ENCODE results near the gene FRMD3.

The FRMD3 gene

DNA sequence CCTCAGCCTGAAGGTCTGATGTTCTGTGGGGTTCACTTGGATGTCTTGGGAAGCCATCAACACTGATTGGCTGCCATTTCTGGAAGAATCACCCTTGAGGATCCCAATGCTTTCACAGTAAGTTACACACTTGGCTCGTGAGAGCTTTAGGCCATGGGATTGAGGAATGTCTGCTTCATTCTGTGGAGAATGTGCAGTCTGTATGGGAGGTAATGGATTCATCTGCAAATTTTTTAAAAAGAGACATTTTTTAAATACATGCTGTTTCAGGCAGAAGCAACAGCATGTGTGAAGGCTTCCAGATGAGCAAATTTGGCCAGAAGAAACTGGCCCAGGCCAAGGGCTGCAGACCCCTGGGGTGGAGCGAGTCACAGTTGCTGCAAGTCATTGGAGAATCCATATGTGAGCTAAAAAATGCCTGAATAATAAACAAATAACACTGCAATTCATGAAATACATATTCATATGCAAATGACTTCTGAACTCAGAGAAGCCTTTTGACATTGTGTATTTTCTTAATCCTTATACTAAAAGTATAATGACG is 328.9 kb downstream of the FRMD3 start:
- TF ChIP-seq, protein P1, sequence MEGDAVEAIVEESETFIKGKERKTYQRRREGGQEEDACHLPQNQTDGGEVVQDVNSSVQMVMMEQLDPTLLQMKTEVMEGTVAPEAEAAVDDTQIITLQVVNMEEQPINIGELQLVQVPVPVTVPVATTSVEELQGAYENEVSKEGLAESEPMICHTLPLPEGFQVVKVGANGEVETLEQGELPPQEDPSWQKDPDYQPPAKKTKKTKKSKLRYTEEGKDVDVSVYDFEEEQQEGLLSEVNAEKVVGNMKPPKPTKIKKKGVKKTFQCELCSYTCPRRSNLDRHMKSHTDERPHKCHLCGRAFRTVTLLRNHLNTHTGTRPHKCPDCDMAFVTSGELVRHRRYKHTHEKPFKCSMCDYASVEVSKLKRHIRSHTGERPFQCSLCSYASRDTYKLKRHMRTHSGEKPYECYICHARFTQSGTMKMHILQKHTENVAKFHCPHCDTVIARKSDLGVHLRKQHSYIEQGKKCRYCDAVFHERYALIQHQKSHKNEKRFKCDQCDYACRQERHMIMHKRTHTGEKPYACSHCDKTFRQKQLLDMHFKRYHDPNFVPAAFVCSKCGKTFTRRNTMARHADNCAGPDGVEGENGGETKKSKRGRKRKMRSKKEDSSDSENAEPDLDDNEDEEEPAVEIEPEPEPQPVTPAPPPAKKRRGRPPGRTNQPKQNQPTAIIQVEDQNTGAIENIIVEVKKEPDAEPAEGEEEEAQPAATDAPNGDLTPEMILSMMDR (IDR thresholded peaks at IDR 0.05; ENCODE audit: borderline replicate concordance, control extremely low read depth, extremely low read depth, insufficient read depth, missing control alignments), result no peak
- DNase-seq (ENCODE audit: low spot score), result no peak

DNA sequence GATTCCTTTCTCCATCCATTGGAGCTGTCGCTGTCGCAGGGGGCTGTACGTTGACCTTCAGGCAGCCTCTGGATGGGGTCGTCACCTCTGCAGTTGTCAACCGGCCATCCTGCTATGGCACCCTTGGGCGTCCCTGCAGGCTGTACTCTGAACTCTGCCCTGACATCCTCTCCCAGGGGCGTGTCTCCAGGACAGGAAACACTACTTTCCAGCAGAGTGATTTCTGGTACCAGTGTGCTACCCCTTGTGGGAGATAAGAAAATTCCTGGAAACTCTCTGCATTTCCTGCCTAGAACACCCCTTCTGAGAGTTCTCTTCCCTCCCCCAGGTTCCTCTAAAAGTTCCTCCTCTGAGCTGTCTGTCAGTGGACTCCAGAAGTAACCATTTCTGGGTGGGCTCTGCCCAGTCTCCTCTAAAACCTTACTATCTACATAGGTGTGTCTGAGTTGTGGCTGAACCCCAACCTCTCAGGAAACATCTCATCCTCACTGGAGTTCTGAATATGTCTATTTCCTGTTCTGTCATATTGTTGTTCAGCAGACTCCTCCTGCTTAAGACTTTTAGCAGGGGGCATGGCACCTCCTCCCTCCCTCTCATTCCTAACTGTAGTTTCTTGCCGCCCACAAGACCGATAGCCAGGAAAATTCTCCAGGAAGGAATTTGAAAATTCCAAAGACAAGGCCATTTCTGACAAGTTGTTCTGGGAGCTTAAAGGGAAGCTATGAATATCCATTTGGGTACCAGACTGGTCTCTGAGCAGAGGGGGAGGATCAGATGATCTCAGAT is 329.9 kb downstream of the FRMD3 start:
- DNase-seq (ENCODE audit: low spot score), result no peak
- in situ Hi-C loops (cut with MboI; ENCODE audit: low sequenced_read_pairs, unreplicated experiment), result no loop called here
- TF ChIP-seq, protein P1 (IDR thresholded peaks at IDR 0.05; ENCODE audit: borderline replicate concordance, control extremely low read depth, extremely low read depth, insufficient read depth, missing control alignments), result no peak

More for the DNA sequence above, 328.9 kb downstream of the FRMD3 start:
- in situ Hi-C loops (cut with MboI; ENCODE audit: low sequenced_read_pairs, unreplicated experiment), result no loop called here

DNA sequence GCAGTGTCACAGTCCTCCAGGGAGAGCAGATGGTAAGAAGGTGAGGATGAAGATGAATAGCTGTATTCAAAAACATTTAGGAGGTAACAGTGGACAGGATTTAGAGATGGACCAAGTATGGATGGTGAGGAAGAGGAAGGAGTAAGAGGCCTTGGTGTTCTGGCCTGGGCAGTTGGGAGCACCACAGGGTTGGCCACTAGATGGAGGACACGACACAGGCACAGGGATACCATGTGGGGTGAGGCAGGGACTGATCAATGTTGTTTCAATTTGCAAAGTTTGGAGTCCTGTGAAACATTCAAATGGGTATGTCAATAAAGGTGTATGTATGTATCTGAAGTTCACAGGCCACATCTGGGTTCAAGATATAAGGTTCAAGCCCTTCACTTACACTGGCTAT is 334.2 kb downstream of the FRMD3 start:
- no peak for DNase-seq (ENCODE audit: low spot score)
- TF ChIP-seq, protein P1 (IDR thresholded peaks at IDR 0.05; ENCODE audit: borderline replicate concordance, control extremely low read depth, extremely low read depth, insufficient read depth, missing control alignments), result no peak
- in situ Hi-C loops (cut with MboI; ENCODE audit: low sequenced_read_pairs, unreplicated experiment), result no loop called here

DNA sequence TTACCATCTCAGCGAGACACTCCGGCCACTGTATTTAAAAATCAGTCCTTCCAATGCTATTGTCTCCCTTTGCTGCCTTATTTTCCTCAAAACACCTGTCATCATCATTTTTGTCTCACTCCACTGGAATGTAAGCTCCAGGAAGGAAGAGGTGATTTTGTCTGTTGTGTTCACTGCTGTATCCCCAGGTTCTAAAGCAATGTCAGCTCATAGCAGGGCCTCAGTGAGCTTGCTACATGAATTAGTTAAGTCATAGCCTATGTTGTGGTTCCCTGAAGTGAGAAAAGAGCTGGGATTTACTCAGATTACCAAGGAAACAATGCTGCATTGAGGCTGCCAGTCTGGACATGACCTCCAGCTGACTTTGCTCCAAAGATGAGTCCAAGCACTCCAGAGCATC is 337.7 kb downstream of the FRMD3 start:
- DNase-seq (ENCODE audit: low spot score), result no peak
- TF ChIP-seq, protein P1 (IDR thresholded peaks at IDR 0.05; ENCODE audit: borderline replicate concordance, control extremely low read depth, extremely low read depth, insufficient read depth, missing control alignments), result no peak
- in situ Hi-C loops (cut with MboI; ENCODE audit: low sequenced_read_pairs, unreplicated experiment), result no loop called here

DNA sequence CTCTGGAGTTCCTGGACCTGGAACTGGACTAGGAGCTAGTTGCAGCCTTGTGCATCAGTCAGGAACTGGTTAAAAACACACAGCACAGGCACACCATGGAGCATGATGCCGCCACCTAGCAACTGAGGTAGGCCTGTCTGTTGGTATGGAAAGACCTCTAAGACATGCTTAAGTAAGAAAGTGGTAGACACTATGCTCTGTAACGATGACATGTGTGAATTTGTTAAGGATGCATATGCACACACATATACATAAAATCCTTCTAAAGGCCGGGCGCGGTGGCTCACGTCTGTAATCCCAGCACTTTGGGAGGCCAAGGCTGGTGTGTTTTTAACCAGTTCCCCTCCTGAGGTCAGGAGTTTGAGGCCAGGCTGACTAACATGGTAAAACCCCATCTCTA is 338.4 kb downstream of the FRMD3 start:
- no peak for DNase-seq (ENCODE audit: low spot score)
- TF ChIP-seq, protein P1 (IDR thresholded peaks at IDR 0.05; ENCODE audit: borderline replicate concordance, control extremely low read depth, extremely low read depth, insufficient read depth, missing control alignments), result no peak
- in situ Hi-C loops (cut with MboI; ENCODE audit: low sequenced_read_pairs, unreplicated experiment), result no loop called here

DNA sequence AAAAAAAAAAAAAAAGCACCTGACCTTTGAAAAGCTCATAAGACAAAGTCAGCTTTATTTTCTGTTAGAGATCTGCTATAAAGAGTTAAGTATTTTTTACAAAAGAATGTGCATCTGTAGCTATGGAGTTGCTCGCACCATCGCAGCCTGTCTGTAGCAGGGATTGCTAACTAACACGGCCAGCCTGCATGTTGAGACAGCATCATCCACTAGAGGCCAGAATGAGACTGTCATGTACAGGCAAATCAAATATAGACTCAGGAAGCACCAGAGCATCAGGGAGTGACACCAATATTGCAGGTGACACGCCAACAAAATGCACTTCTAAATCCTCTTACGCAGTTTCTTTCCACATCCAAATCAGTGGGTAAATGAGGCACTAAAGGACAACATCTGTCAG is 339.0 kb downstream of the FRMD3 start:
- TF ChIP-seq, protein P1 (IDR thresholded peaks at IDR 0.05; ENCODE audit: borderline replicate concordance, control extremely low read depth, extremely low read depth, insufficient read depth, missing control alignments), result no peak
- no peak for DNase-seq (ENCODE audit: low spot score)
- in situ Hi-C loops (cut with MboI; ENCODE audit: low sequenced_read_pairs, unreplicated experiment), result no loop called here
